Ovary (tissue), 3 donors: ENCODE measurements around the gene CD200R1L.

Experiments
- EP300 ChIP-seq: sonication (generic); formaldehyde crosslinking; IDR thresholded peaks from one replicate; pipeline ENCODE4 v1.6.1; 2017; ENCODE audit warnings: antibody characterized with exemption
- POLR2A ChIP-seq: fragments of 450-650 bp; IDR thresholded peaks from one replicate; pipeline ENCODE4 v1.6.1; 2017; ENCODE audit warnings: antibody characterized with exemption, mild to moderate bottlenecking, moderate library complexity
- TF ChIP-seq, protein P1 (sequence below), 3 donors: fragments of 450-650 bp in 2 of 3; fragments of 200-600 bp in 1 of 3; IDR thresholded peaks; one replicate each; pipeline versions ENCODE4 v1.5.1 to v1.8.0; 2016 to 2022; ENCODE audit warnings: antibody characterized with exemption in 3 of 3, mild to moderate bottlenecking in 1 of 3
- donor health status: DM: no; HTN: no; CAD: no.

DNA sequence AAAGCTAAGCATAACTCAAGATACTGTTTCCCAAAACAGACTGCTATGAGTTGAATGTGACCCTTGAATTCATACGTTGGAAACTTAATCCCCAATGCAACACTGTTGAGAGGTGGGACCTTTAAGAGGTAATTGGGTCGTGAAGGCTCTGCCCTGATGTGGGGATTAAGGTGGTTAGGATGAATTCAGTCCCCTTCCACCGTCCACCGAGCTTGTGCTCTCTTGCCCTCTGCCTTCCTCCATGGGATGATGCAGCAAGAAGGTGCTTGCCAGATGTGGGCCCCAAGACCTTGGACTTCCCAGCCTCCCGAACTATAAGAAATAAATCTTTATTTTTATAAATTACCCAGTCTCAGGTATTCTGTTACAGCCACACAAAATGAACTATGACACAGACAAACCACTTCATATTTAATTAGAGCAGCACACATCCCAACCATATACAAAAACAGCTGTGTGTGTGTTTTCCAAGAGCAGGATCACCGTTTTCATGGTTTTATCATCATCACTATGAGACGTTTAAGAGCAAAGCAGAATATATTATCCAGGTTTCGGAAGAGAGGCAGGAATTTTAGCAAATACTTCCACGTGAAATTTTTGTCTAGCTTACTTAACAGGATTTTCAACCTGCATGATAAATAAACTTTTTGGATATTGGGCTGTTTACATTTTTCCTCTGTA is 61.2 kb downstream of the CD200R1L start:
- TF ChIP-seq EP300 = no peak
- TF ChIP-seq, protein P1, sequence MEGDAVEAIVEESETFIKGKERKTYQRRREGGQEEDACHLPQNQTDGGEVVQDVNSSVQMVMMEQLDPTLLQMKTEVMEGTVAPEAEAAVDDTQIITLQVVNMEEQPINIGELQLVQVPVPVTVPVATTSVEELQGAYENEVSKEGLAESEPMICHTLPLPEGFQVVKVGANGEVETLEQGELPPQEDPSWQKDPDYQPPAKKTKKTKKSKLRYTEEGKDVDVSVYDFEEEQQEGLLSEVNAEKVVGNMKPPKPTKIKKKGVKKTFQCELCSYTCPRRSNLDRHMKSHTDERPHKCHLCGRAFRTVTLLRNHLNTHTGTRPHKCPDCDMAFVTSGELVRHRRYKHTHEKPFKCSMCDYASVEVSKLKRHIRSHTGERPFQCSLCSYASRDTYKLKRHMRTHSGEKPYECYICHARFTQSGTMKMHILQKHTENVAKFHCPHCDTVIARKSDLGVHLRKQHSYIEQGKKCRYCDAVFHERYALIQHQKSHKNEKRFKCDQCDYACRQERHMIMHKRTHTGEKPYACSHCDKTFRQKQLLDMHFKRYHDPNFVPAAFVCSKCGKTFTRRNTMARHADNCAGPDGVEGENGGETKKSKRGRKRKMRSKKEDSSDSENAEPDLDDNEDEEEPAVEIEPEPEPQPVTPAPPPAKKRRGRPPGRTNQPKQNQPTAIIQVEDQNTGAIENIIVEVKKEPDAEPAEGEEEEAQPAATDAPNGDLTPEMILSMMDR (IDR thresholded peaks at IDR 0.05) = no peak
- no peak for TF ChIP-seq POLR2A
